NCI-H128 (cell line): ENCODE results near the gene LTB.

Experiments
- DNase-seq: peaks from one replicate; lab custom pipeline; 2025; ENCODE audit not compliant: unreplicated experiment; lab: John Stamatoyannopoulos, UW

LTB gene

GRCh38 chr6:31582230-31582643 lies at the start of gene LTB:
LTB (minus strand) TSS chr6:31582424; CDS start chr6:31582417, 7 bp downstream.
- DNase-seq: no peak

GRCh38 chr6:31631681-31632278 lies 49.6 kb upstream of the LTB start:
- DNase-seq: no peak

GRCh38 chr6:31631209-31631608 lies 49.0 kb upstream of the LTB start:
- no peak for DNase-seq

- no peak for DNase-seq
Measured at GRCh38 chr6:31630177-31630934, 48.1 kb upstream of the LTB start.

- no peak for DNase-seq
Measured at GRCh38 chr6:31629014-31629413, 46.8 kb upstream of the LTB start.

- DNase-seq: no peak
Measured at GRCh38 chr6:31627690-31628287, 45.6 kb upstream of the LTB start.

- no peak for DNase-seq
Measured at GRCh38 chr6:31626952-31627351, 44.7 kb upstream of the LTB start.

GRCh38 chr6:31624070-31624469 lies 41.8 kb upstream of the LTB start:
- DNase-seq: no peak

- no peak for DNase-seq
Measured at GRCh38 chr6:31622684-31623091, 40.5 kb upstream of the LTB start.

- no peak for DNase-seq
Measured at GRCh38 chr6:31621991-31622390, 39.8 kb upstream of the LTB start.

GRCh38 chr6:31621320-31621939 lies 39.2 kb upstream of the LTB start:
- no peak for DNase-seq

- peak; percentile 66 for DNase-seq
Measured at GRCh38 chr6:31620586-31621319, 38.5 kb upstream of the LTB start, which contains the start of gene PRRC2A. PRRC2A (plus strand) TSS chr6:31620715; CDS start chr6:31622790, 2,075 bp downstream.

GRCh38 chr6:31619805-31620585 lies 37.8 kb upstream of the LTB start:
- peak; percentile 100 for DNase-seq

GRCh38 chr6:31617010-31617409 lies 34.8 kb upstream of the LTB start:
- no peak for DNase-seq

- no peak for DNase-seq
Measured at GRCh38 chr6:31615748-31616147, 33.5 kb upstream of the LTB start.

GRCh38 chr6:31614684-31615578 lies 32.7 kb upstream of the LTB start, which contains the start of gene AIF1:
AIF1 (plus strand) TSS chr6:31615234; CDS start chr6:31615330, 96 bp downstream.
- no peak for DNase-seq

- no peak for DNase-seq
Measured at GRCh38 chr6:31614075-31614619, 31.9 kb upstream of the LTB start.

GRCh38 chr6:31610968-31611367 lies 28.7 kb upstream of the LTB start:
- no peak for DNase-seq
